Measurements from ENCODE around the gene CUBN. TPM values are rescaled to one million over a fixed set of nuclear protein-coding genes. Genes with fewer than 3 reads are reported as not detected.

CUBN gene
- total and polyA plus RNA-seq, 10 of the 15 experiments (the other 5 are each of a cell fraction or from before 2014, with no cell fraction given), result under 0.01 to 0.14 (median 0.02) TPM; not detected in 6

GRCh38 chr10:16995867-16996529 is 133.6 kb downstream of the CUBN start (continued):
- no peak for TF ChIP-seq BHLHE40 (IDR thresholded peaks at IDR 0.05; ENCODE audit: borderline replicate concordance in 1 of 2, low read depth in 2 of 2, low read length in 1 of 2)
- TF ChIP-seq RCOR1 (conservative IDR thresholded peaks at IDR 0.05; ENCODE audit: low read depth, low read length), result no peak
- no peak for TF ChIP-seq GATAD2B (conservative IDR thresholded peaks at IDR 0.05; ENCODE audit: low read depth)
- no peak for TF ChIP-seq SP1 (IDR thresholded peaks at IDR 0.05; ENCODE audit: low read depth, low read length)
- no peak for TF ChIP-seq YBX1 (IDR thresholded peaks at IDR 0.05)
- TF ChIP-seq, protein P1, sequence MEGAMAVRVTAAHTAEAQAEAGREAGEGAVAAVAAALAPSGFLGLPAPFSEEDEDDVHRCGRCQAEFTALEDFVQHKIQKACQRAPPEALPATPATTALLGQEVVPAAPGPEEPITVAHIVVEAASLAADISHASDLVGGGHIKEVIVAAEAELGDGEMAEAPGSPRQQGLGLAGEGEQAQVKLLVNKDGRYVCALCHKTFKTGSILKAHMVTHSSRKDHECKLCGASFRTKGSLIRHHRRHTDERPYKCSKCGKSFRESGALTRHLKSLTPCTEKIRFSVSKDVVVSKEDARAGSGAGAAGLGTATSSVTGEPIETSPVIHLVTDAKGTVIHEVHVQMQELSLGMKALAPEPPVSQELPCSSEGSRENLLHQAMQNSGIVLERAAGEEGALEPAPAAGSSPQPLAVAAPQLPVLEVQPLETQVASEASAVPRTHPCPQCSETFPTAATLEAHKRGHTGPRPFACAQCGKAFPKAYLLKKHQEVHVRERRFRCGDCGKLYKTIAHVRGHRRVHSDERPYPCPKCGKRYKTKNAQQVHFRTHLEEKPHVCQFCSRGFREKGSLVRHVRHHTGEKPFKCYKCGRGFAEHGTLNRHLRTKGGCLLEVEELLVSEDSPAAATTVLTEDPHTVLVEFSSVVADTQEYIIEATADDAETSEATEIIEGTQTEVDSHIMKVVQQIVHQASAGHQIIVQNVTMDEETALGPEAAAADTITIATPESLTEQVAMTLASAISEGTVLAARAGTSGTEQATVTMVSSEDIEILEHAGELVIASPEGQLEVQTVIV (IDR thresholded peaks at IDR 0.05; ENCODE audit: borderline replicate concordance, partially characterized antibody), result no peak
- no peak for TF ChIP-seq YY1 (IDR thresholded peaks at IDR 0.05; ENCODE audit: low read depth, low read length)
- TF ChIP-seq ZNF217 (IDR thresholded peaks at IDR 0.05), result no peak
- TF ChIP-seq NFXL1 (IDR thresholded peaks at IDR 0.05; ENCODE audit: borderline replicate concordance), result no peak

GRCh38 chr10:16993186-16993585 is 136.4 kb downstream of the CUBN start:
- intact Hi-C loops (cut with micrococcal nuclease; ENCODE audit: unreplicated experiment) (no loop called here), in situ Hi-C loops (cut with MboI) (no loop called here)
- CTCF ChIA-PET, result no interaction called here

More at GRCh38 chr10:16993186-16993585, 136.4 kb downstream of the CUBN start:
- Histone ChIP-seq H3K4me1 (ENCODE audit: control insufficient read depth, insufficient read depth, low read length) (no peaks in the 10 kb centered on the region), H3K9me3 (replicated peaks; ENCODE audit: control insufficient read depth, insufficient read depth, low read length) (no peaks in the 10 kb centered on the region), H3K27ac (ENCODE audit: control insufficient read depth, insufficient read depth) (no peak overlapping the region), H3K27me3 (replicated peaks in 1 of 2; ENCODE audit: control insufficient read depth in 2 of 2, insufficient read depth in 2 of 2, low read length in 1 of 2) (no peaks in the 10 kb centered on the region), H3K9ac (ENCODE audit: control insufficient read depth, insufficient read depth, low read length) (no peak overlapping the region), H3K4me3 (no peak overlapping the region), H3K36me3 (ENCODE audit: control insufficient read depth in 2 of 2, insufficient read depth in 2 of 2, low read length in 1 of 2) (no peaks in the 10 kb centered on the region), H4K20me1 (ENCODE audit: control insufficient read depth, insufficient read depth) (no peaks in the 10 kb centered on the region), H3K4me2 (ENCODE audit: control insufficient read depth, insufficient read depth) (no peak overlapping the region), H2AFZ (ENCODE audit: control insufficient read depth, low read depth, low read length) (no peak overlapping the region), H3K79me2 (ENCODE audit: control insufficient read depth, insufficient read depth, low read length) (no peaks in the 10 kb centered on the region)
- RAD21 ChIA-PET (ENCODE audit: unreplicated experiment), result no interaction called here
- DNase-seq (ENCODE audit: low read depth, low spot score), result no peak
- TF ChIP-seq RELA (IDR thresholded peaks at IDR 0.05; ENCODE audit: borderline replicate concordance, partially characterized antibody) (no peak), CREB1 (IDR thresholded peaks at IDR 0.05; ENCODE audit: low read depth) (no peak), MTA3 (IDR thresholded peaks at IDR 0.05; ENCODE audit: borderline replicate concordance, low read length) (no peak), JUND (IDR thresholded peaks at IDR 0.05; ENCODE audit: low read depth, low read length) (no peak), MEF2B (IDR thresholded peaks at IDR 0.05; ENCODE audit: partially characterized antibody, poor library complexity, severe bottlenecking) (no peak)
- TF ChIP-seq, protein P2, sequence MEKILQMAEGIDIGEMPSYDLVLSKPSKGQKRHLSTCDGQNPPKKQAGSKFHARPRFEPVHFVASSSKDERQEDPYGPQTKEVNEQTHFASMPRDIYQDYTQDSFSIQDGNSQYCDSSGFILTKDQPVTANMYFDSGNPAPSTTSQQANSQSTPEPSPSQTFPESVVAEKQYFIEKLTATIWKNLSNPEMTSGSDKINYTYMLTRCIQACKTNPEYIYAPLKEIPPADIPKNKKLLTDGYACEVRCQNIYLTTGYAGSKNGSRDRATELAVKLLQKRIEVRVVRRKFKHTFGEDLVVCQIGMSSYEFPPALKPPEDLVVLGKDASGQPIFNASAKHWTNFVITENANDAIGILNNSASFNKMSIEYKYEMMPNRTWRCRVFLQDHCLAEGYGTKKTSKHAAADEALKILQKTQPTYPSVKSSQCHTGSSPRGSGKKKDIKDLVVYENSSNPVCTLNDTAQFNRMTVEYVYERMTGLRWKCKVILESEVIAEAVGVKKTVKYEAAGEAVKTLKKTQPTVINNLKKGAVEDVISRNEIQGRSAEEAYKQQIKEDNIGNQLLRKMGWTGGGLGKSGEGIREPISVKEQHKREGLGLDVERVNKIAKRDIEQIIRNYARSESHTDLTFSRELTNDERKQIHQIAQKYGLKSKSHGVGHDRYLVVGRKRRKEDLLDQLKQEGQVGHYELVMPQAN (conservative IDR thresholded peaks at IDR 0.05), result no peak
- TF ChIP-seq, protein P3, sequence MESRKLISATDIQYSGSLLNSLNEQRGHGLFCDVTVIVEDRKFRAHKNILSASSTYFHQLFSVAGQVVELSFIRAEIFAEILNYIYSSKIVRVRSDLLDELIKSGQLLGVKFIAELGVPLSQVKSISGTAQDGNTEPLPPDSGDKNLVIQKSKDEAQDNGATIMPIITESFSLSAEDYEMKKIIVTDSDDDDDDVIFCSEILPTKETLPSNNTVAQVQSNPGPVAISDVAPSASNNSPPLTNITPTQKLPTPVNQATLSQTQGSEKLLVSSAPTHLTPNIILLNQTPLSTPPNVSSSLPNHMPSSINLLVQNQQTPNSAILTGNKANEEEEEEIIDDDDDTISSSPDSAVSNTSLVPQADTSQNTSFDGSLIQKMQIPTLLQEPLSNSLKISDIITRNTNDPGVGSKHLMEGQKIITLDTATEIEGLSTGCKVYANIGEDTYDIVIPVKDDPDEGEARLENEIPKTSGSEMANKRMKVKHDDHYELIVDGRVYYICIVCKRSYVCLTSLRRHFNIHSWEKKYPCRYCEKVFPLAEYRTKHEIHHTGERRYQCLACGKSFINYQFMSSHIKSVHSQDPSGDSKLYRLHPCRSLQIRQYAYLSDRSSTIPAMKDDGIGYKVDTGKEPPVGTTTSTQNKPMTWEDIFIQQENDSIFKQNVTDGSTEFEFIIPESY (IDR thresholded peaks at IDR 0.05), result no peak
- WGBS (ENCODE audit: insufficient coverage, insufficient replicate concordance, low lambda C conversion rate, missing lambda C conversion rate), result 39% methylated on average over 4 of the region's 4 CpGs
- POLR2A ChIA-PET, result no interaction called here
- SMC1A ChIA-PET (ENCODE audit: uncharacterized antibody, unreplicated experiment), result no interaction called here
- no peak for FAIRE-seq
- no peak for ATAC-seq
- no TSS peak for BruUV-seq (replicated peaks)

Data from GM12878 (cell line).